ENCODE data around the gene NAALADL2.

GRCh38 chr3:175192536-175192935 is 333.4 kb downstream of the NAALADL2 start:
- TF ChIP-seq CTCF (IDR thresholded peaks at IDR 0.05; ENCODE audit: low read depth, low read length) (no peak), EZH2phosphoT487 (IDR thresholded peaks at IDR 0.05; ENCODE audit: low read depth) (no peak)

All from OCI-LY3 (cell line).